Pancreas (tissue), 10 donors: ENCODE data around the gene KCNQ5. TPM values are rescaled to one million over a fixed set of nuclear protein-coding genes. Genes with fewer than 3 reads are reported as not detected.

Experiments used
- ATAC-seq, 4 donors: fragments of 200-7000 bp; cut with Tn5 transposase; one replicate each; pipeline versions ENCODE4 v1.8.0 to v1.9.1; 2020; ENCODE audit warnings: mild to moderate bottlenecking in 4 of 4, moderate library complexity in 4 of 4
- DNase-seq, 6 donors: peaks; one replicate each; pipeline ENCODE4 v3.0.0-alpha.2; 2020
- FAIRE-seq: peaks from 2 replicates; lab custom pipeline; 2012; peaks lifted over from hg19 to GRCh38; lab: Jason Lieb, UNC
- H3K27ac ChIP-seq, 4 donors: fragments of 200-600 bp; sonication (generic); 1 replicate in 3 of 4; 2 replicates in 1 of 4; pipeline versions ENCODE4 v1.5.0 to v1.8.0; 2020
- H3K27me3 ChIP-seq, 4 donors: fragments of 200-600 bp; one replicate each; pipeline ENCODE4 v1.8.0; 2021
- H3K36me3 ChIP-seq, 3 donors: fragments of 200-600 bp; sonication (generic) in 1 of 3; one replicate each; pipeline versions ENCODE4 v1.5.0 to v1.8.0; 2020 to 2021
- H3K4me1 ChIP-seq, 3 donors: fragments of 200-600 bp; one replicate each; pipeline ENCODE4 v1.8.0; 2021
- H3K4me3 ChIP-seq, 4 donors: fragments of 200-600 bp; sonication (generic) in 2 of 4; one replicate each; pipeline versions ENCODE4 v1.5.0 to v1.8.0; 2020 to 2021
- H3K9me3 ChIP-seq, 4 donors: fragments of 200-600 bp; one replicate each; pipeline ENCODE4 v1.8.0; 2021
- CTCF ChIP-seq, 4 donors: fragments of 200-600 bp; sonication (generic) in 3 of 4; IDR thresholded peaks; one replicate each; pipeline versions ENCODE4 v1.5.0 to v1.8.0; 2021; ENCODE audit warnings: antibody characterized with exemption in 4 of 4
- WGBS, 2 donors: extraction: QIAGEN DNeasy Blood & Tissue Kit; methylation state at CpG; one replicate each; pipeline ENCODE4 v1.1.7; 2013; 5-methylcytosine and 5-hydroxymethylcytosine counted together
- intact Hi-C, 3 donors: fragments of 100-400 bp; cut with DNase I; formaldehyde crosslinking; loops; one replicate each; pipeline versions ENCODE4 v1.11.1 to v1.14.2; 2022
- polyA plus RNA-seq, 2 donors: library from polyadenylated mRNA; stranded (reverse); fragments of 200-250 nt; gene quantifications; one replicate each; pipeline ENCODE4 v1.2.3, GENCODE V29; 2013
- total RNA-seq, 6 donors: library from RNA; stranded (reverse); fragmentation: NEBNext Ultra II Directional in 4 of 6; extraction: Animal tissue kit (Norgen Biotek cat#: 25700) in 4 of 6; gene quantifications; one replicate each; pipeline versions ENCODE4 v1.2.1 to v1.2.4, GENCODE V29; 2021 to 2023
- donor health status: healthy with polysubstance abuse.
- donor health status: DM: no; HTN: no; CAD: no; lungs with moderate emphysema.
- donor health status: DM: no; HTN: no; CAD: no.
- donor health status: control.
- donor health status: control.
- donor health status: Bipolar disorder and iron deficiency.
- donor health status: DM: yes; HTN: yes; CAD: no.
- donor health status: DM: no; HTN: no; CAD: no.
- donor health status: DM: no; HTN: no; CAD: no.
- donor health status: DM: yes; HTN: yes; CAD: no.

KCNQ5 gene
- total and polyA plus RNA-seq, 8 donors: 0.03 to 1.1 (median 0.13) TPM

DNA sequence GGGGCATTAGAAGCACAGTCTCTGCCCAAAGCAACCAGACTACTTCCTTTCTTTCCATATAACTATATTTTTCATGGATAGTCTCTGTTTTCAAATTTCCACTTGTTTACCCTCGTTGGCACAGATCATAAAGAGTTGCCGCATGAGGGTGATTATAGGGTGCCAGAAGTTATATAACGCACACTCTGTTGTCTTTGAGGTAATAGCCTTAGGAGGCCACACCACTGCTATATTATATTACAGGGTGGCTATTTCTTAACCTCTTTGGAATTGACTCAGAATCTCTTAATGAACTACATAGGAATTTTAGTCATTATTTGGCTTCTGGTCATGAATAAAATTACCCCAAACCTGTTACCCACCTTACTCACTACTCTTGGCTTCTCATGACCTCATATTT lies 43.7 kb downstream of the KCNQ5 start:
- no peak for TF ChIP-seq CTCF (IDR thresholded peaks at IDR 0.05)

GRCh38 chr6:72669324-72669723 lies 47.5 kb downstream of the KCNQ5 start:
- FAIRE-seq: no peak
- no peaks in the 10 kb centered on the region for H3K36me3 ChIP-seq
- no peak for ATAC-seq
- no peak overlapping the region for H3K27ac ChIP-seq
- no peaks in the 10 kb centered on the region for H3K27me3 ChIP-seq
- H3K4me3 ChIP-seq: no peak overlapping the region
- H3K9me3 ChIP-seq: no peaks in the 10 kb centered on the region
- DNase-seq: no peak
- 68 to 72% methylated on average over 3 of the region's 3 CpGs for WGBS, 2 donors
- intact Hi-C loops: no loop called here
- H3K4me1 ChIP-seq: no peaks in the 10 kb centered on the region
- no peak for TF ChIP-seq CTCF (IDR thresholded peaks at IDR 0.05)

More for the DNA sequence above, 43.7 kb downstream of the KCNQ5 start:
- Histone ChIP-seq H3K9me3 (no peaks in the 10 kb centered on the region), H3K36me3 (no peaks in the 10 kb centered on the region), H3K27ac (no peak overlapping the region), H3K4me1 (no peaks in the 10 kb centered on the region), H3K4me3 (no peak overlapping the region), H3K27me3 (no peaks in the 10 kb centered on the region)
- intact Hi-C loops: no loop called here
- FAIRE-seq: no peak
- DNase-seq: no peak
- WGBS, 2 donors: 79 to 91% methylated on average over 3 of the region's 3 CpGs
- no peak for ATAC-seq

GRCh38 chr6:72672906-72673305 lies 51.0 kb downstream of the KCNQ5 start:
- no peaks in the 10 kb centered on the region for H3K4me1 ChIP-seq
- H3K36me3 ChIP-seq: no peaks in the 10 kb centered on the region
- intact Hi-C loops: no loop called here
- DNase-seq: no peak
- no peaks in the 10 kb centered on the region for H3K9me3 ChIP-seq
- H3K27me3 ChIP-seq: no peaks in the 10 kb centered on the region
- H3K27ac ChIP-seq: no peak overlapping the region
- no peak for TF ChIP-seq CTCF (IDR thresholded peaks at IDR 0.05)
- H3K4me3 ChIP-seq: no peak overlapping the region
- ATAC-seq: no peak
- 41 to 69% methylated on average over 1 of the region's 1 CpG for WGBS, 2 donors
- FAIRE-seq: no peak

DNA sequence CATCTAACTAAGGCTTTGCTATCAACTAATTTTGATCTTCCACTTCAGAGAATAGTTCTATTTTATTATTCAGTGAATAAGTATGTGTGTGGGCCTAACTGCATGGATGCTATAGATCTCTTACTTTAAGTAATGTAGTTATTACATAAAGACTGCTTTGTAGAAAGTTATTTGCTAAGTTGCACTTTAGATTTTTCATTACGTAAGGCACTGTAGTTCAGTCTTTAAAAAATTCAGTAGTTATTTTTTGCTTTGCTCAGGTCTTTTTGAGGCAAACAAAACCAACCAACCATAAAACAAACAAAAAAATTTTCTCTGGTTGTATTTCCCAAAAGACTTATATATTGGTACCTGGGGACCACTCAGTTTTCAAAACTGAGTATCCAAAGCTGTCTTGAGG lies 53.0 kb downstream of the KCNQ5 start:
- H3K27ac ChIP-seq: no peak overlapping the region

More for the DNA sequence above, 53.0 kb downstream of the KCNQ5 start:
- Histone ChIP-seq H3K4me1 (no peaks in the 10 kb centered on the region), H3K27me3 (no peaks in the 10 kb centered on the region), H3K9me3 (no peaks in the 10 kb centered on the region), H3K4me3 (no peak overlapping the region), H3K36me3 (no peaks in the 10 kb centered on the region)
- FAIRE-seq: no peak
- WGBS, 2 donors: 89 to 95% methylated on average over 1 of the region's 1 CpG
- no peak for TF ChIP-seq CTCF (IDR thresholded peaks at IDR 0.05)
- DNase-seq: no peak
- ATAC-seq: no peak
- intact Hi-C loops: no loop called here
